HG03060 (cell line): Measurements from ENCODE around the gene HFM1.

Experiments
- ATAC-seq: cut with Tn5 transposase; IDR thresholded peaks from one replicate; pipeline ENCODE4 v1.9.1; 2021; ENCODE audit warnings: low read depth, moderate number of reproducible peaks; ENCODE audit not compliant: unreplicated experiment

Gene HFM1

GRCh38 chr1:91278754-91279153 is 125.9 kb downstream of the HFM1 start:
- ATAC-seq, result no peak

- ATAC-seq, result no peak
These were observed 130.8 kb downstream of the HFM1 start for GRCh38 chr1:91273875-91274274.

- ATAC-seq, result no peak
These were observed 143.0 kb downstream of the HFM1 start for GRCh38 chr1:91261655-91262054.

- no peak for ATAC-seq
These were observed 159.2 kb downstream of the HFM1 start for GRCh38 chr1:91245435-91245834.

GRCh38 chr1:91244737-91245136 is 159.9 kb downstream of the HFM1 start:
- ATAC-seq, result no peak

GRCh38 chr1:91243171-91243570 is 161.5 kb downstream of the HFM1 start:
- ATAC-seq, result no peak

GRCh38 chr1:91234181-91234580 is 170.5 kb downstream of the HFM1 start:
- no peak for ATAC-seq

GRCh38 chr1:91226741-91227140 is 177.9 kb downstream of the HFM1 start:
- no peak for ATAC-seq

- ATAC-seq, result no peak
These were observed 179.8 kb downstream of the HFM1 start for GRCh38 chr1:91224878-91225277.

- no peak for ATAC-seq
These were observed 183.6 kb downstream of the HFM1 start for GRCh38 chr1:91221017-91221416.

GRCh38 chr1:91217911-91218310 is 186.7 kb downstream of the HFM1 start:
- ATAC-seq, result no peak
